GM18499 (cell line): Measurements from ENCODE around the gene OXTR.
"Not testable (repeated sequence)": the region's sequence is repeated elsewhere in the genome, so short reads cannot be mapped to it uniquely, and the experiment has no call there.

Experiments used
- ATAC-seq: cut with Tn5 transposase; IDR thresholded peaks from one replicate; pipeline ENCODE4 v1.9.1; 2021; ENCODE audit warnings: moderate number of reproducible peaks; ENCODE audit not compliant: insufficient read depth, unreplicated experiment

Gene OXTR

DNA sequence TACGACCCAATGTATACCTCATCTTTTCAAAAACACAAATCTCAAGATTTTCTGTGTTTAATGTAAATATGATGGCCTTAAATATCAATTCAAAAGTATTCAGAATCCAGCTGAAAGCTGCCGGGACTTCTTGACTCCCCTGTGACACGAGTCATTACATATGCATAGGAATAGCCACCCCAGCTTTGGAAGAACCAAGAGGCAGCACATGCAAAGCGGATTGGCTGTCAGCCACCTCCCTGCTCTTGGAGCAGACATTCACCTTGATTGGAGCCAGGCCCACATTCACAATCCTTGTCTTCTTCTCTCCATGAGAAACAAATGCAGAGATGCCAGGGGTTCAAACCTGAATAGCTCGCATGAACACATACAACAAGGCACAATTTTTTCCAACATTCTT is 46.6 kb downstream of the OXTR start:
- ATAC-seq = no peak

GRCh38 chr3:8715757-8716156 is 53.7 kb downstream of the OXTR start:
- ATAC-seq = not testable (repeated sequence)

DNA sequence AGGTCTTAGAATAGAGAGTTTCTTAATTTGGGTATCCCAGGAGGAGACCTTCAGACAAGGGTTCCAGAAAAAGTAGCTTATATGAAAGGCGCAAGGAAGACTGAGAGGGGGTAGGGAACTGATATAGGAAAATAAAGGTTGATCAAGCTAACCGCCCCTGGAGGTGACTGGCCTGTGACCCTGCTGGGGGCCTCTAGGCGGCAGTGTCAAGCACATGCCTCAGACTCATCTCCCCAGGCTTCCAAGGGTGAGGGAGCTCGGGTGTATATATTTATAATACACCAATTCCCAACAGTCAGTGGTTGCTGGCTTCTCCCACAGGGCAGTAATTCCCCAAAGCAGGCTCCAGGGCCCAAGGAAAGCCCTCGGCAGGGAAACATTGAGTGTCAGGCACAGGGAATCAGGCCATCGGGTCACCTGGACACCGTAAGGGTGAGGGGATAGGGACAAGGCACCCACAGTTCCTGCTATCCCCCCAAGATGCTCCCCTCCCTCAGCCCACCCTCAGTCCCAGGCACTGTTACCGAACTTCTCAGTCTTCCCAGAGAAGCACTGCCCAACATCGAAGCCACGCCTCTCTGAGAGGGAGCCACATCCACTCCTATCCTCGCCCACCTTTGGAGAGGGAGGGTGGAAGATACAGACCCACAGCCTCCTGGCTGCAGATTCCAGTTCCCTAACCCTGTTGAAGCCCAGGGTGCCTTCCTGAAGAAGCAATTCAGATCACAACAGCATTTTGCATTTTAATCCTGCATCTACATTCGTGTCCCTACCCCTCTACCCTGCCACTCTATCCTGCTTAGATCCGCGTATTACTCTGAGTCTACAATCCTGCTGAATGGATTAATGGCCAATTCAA is 55.3 kb downstream of the OXTR start:
- peak; percentile 63 for ATAC-seq

DNA sequence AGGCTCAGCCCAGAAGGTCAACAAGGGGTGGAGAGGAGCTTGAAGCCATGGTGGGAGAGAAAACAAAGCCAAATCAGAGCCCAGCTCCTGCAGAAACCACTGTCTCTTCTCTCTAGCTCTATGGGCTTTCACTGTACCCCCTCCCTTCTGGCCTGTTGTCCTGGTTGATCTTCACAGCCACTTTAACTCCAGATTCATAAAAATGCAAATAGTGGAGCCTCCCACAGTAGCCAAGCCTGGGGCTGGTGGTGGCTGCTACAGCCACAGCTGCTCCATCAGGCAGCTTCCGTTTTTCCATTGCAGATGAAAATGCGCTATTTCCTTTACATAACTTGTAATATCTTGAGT is 56.5 kb downstream of the OXTR start:
- no peak for ATAC-seq

- no peak for ATAC-seq
These were observed 57.1 kb downstream of the OXTR start for GRCh38 chr3:8712045-8712907.

- no peak for ATAC-seq
These were observed 59.5 kb downstream of the OXTR start for GRCh38 chr3:8709801-8710507.

DNA sequence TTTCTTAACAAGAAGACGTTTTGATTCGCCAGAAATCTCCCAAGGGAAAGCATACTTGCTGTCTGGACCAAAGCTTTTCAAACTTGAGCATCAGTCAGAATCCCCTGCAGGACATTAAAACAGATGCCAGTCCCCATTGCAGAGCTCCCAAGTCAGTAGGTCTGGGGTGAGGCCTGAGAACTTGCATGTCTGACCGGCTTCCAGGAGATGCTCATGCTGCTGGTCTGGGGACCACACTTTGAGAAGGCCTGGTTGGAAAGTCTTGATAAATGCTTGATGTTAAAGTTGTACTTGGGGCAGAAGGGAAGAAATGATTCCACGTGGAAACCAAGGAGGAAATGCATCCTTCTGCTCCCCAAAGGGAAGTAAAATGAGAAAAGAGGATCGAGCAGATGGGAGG is 60.1 kb downstream of the OXTR start:
- ATAC-seq = no peak

DNA sequence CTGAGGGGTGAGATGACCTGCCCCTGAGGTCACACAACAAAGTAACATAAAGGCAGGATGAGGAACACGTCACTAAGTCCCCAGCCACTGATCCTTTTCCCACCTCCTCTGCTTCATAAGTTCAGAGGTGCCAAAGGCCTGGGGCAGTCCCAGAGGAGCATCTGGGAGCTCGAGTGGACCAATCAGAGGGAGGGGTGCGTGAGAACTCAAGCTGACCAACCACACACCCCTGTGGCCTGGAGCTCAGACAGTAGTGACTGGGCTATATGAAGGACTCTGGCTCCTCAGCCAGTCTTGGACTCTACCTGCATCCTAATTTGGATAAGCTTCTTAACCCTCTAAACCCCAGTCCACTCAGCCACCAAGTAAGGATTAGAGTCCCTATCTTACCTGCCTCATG is 63.8 kb downstream of the OXTR start:
- no peak for ATAC-seq

DNA sequence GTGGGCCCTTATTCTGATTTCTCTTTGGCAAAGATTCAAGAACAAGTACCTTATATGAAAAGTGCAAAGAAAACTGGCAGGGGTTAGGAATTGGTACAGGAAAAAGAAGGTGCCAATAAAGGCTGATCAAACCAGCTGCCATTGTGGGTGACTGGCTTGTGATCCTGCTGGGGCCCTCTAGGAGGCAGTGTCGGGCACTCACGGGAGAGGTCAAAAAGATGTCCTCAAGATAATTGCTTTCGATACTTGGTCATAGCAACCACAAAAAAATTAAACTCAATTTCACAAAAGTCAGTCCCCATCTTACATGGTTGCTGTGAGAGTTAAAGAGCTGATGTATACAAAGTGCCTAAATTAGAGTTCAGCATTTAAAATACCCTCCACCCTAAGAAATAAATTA is 66.9 kb downstream of the OXTR start:
- ATAC-seq = no peak
